WTC11 (cell line): Measurements from ENCODE around the gene MAP3K2. TPM values are rescaled to one million over a fixed set of nuclear protein-coding genes. Genes with fewer than 3 reads are reported as not detected.

Experiments
- ATAC-seq: fragments of 200-7000 bp; cut with Tn5 transposase; 2 replicates; pipeline ENCODE4 v1.10.0; 2021; ENCODE audit warnings: mild to moderate bottlenecking, moderate library complexity
- CTCF ChIA-PET: fragments of 300-600 bp; sonication (Branson Sonifier 250); formaldehyde crosslinking; loops from one replicate; lab custom pipeline; 2021; ENCODE audit warnings: antibody characterized with exemption; lab: Charles Lee
- POLR2A ChIA-PET: fragments of 350-600 bp; sonication (Branson Sonifier 250); formaldehyde crosslinking; loops from one replicate; lab custom pipeline; 2021; ENCODE audit warnings: antibody characterized with exemption; lab: Charles Lee
- DNase-seq: peaks from one replicate; pipeline ENCODE4 v3.0.0; 2021; ENCODE audit warnings: low spot score
- H3K27ac Mint-ChIP-seq: 2 replicates; pipeline ENCODE4 v1.8.0; 2021; ENCODE audit warnings: mixed read lengths
- H3K27me3 Mint-ChIP-seq: 2 replicates; pipeline ENCODE4 v1.8.0; 2021; ENCODE audit warnings: low read depth, mild to moderate bottlenecking, moderate library complexity, mixed read lengths
- H3K36me3 Mint-ChIP-seq: 2 replicates; pipeline ENCODE4 v1.8.0; 2021; ENCODE audit warnings: mixed read lengths
- H3K4me1 Mint-ChIP-seq: 2 replicates; pipeline ENCODE4 v1.8.0; 2022; ENCODE audit warnings: mixed read lengths
- H3K4me3 Mint-ChIP-seq: 2 replicates; pipeline ENCODE4 v1.8.0; 2021; ENCODE audit warnings: mild to moderate bottlenecking, moderate library complexity, mixed read lengths
- H3K9me3 Mint-ChIP-seq: 2 replicates; pipeline ENCODE4 v1.8.0; 2021; ENCODE audit warnings: mixed read lengths
- AR ChIP-seq: fragments of 250-450 bp; sonication (Bioruptor Pico); IDR thresholded peaks from 2 replicates; pipeline ENCODE4 v1.9.0; 2021; ENCODE audit warnings: mild to moderate bottlenecking
- ATF6 ChIP-seq: sonication (generic); formaldehyde crosslinking; IDR thresholded peaks from 2 replicates; pipeline ENCODE4 v1.8.1; 2023; ENCODE audit warnings: mild to moderate bottlenecking, missing genetic modification reagents
- CBFB ChIP-seq: sonication (generic); formaldehyde crosslinking; IDR thresholded peaks from 2 replicates; pipeline ENCODE4 v1.8.1; 2022; ENCODE audit warnings: mild to moderate bottlenecking, low read depth, missing genetic modification reagents
- CREB1 ChIP-seq: sonication (generic); formaldehyde crosslinking; IDR thresholded peaks from 2 replicates; pipeline ENCODE4 v1.8.0; 2023; ENCODE audit warnings: mild to moderate bottlenecking, missing genetic modification reagents
- E2F5 ChIP-seq: sonication (generic); formaldehyde crosslinking; IDR thresholded peaks from 2 replicates; pipeline ENCODE4 v1.8.1; 2022; ENCODE audit warnings: mild to moderate bottlenecking, moderate library complexity, missing genetic modification reagents
- ELF4 ChIP-seq: sonication (generic); formaldehyde crosslinking; IDR thresholded peaks from 2 replicates; pipeline ENCODE4 v1.8.1; 2022; ENCODE audit warnings: low read depth, mild to moderate bottlenecking, moderate library complexity, missing genetic modification reagents
- ESRRA ChIP-seq: sonication (generic); formaldehyde crosslinking; IDR thresholded peaks from 2 replicates; pipeline ENCODE4 v1.8.1; 2022; ENCODE audit warnings: mild to moderate bottlenecking, missing genetic modification reagents, borderline replicate concordance
- GRHL2 ChIP-seq: fragments of 250-450 bp; sonication (Bioruptor Pico); IDR thresholded peaks from 2 replicates; pipeline ENCODE4 v1.8.0; 2022; ENCODE audit warnings: mild to moderate bottlenecking, moderate library complexity; ENCODE audit not compliant: insufficient replicate concordance, severe bottlenecking
- GTF2I ChIP-seq: fragments of 250-450 bp; sonication (Bioruptor Pico); conservative IDR thresholded peaks from 2 replicates; pipeline ENCODE4 v1.4.0; 2021; ENCODE audit warnings: mild to moderate bottlenecking
- IRF1 ChIP-seq: sonication (generic); formaldehyde crosslinking; IDR thresholded peaks from 2 replicates; pipeline ENCODE4 v1.8.0; 2023; ENCODE audit warnings: missing genetic modification reagents
- JAZF1 ChIP-seq: fragments of 250-450 bp; sonication (Bioruptor Pico); IDR thresholded peaks from 2 replicates; pipeline ENCODE4 v1.9.0; 2021; ENCODE audit warnings: moderate library complexity, mild to moderate bottlenecking, inconsistent platforms
- JUN ChIP-seq: sonication (generic); formaldehyde crosslinking; IDR thresholded peaks from 2 replicates; pipeline ENCODE4 v1.8.0; 2023; ENCODE audit warnings: mild to moderate bottlenecking, missing genetic modification reagents
- MYBL2 ChIP-seq: sonication (generic); formaldehyde crosslinking; IDR thresholded peaks from 2 replicates; pipeline ENCODE4 v1.8.1; 2023; ENCODE audit warnings: mild to moderate bottlenecking, moderate library complexity, missing genetic modification reagents
- NFATC4 ChIP-seq: fragments of 250-450 bp; sonication (Bioruptor Pico); IDR thresholded peaks from 2 replicates; pipeline ENCODE4 v1.9.0; 2021; ENCODE audit warnings: mild to moderate bottlenecking
- SMAD3 ChIP-seq: sonication (generic); formaldehyde crosslinking; IDR thresholded peaks from 2 replicates; pipeline ENCODE4 v1.8.0; 2022; ENCODE audit warnings: missing genetic modification reagents, mild to moderate bottlenecking, borderline replicate concordance
- STAT6 ChIP-seq: sonication (generic); formaldehyde crosslinking; conservative IDR thresholded peaks from 2 replicates; pipeline ENCODE4 v1.8.1; 2023; ENCODE audit warnings: mild to moderate bottlenecking, low read depth, missing genetic modification reagents, moderate library complexity
- USF1 ChIP-seq: sonication (generic); formaldehyde crosslinking; IDR thresholded peaks from 2 replicates; pipeline ENCODE4 v1.8.0; 2022; ENCODE audit warnings: mild to moderate bottlenecking, missing genetic modification reagents
- total RNA-seq: library from RNA; stranded (reverse); gene quantifications from 3 replicates; pipeline ENCODE4 v1.2.3, GENCODE V29; 2021

MAP3K2 gene
- total RNA-seq, 1 experiment from 2014 or later = 26.9 TPM

GRCh38 chr2:127288274-127288673, 99.5 kb downstream of the MAP3K2 start:
- Mint-ChIP-seq H3K9me3 (peaks cover 14% of the 10 kb centered on the region), H3K4me3 (no peak overlapping the region), H3K27me3 (no peaks in the 10 kb centered on the region), H3K36me3 (peaks cover 82% of the 10 kb centered on the region), H3K27ac (no peak overlapping the region), H3K4me1 (peaks cover 8% of the 10 kb centered on the region)
- TF ChIP-seq ATF6 = no peak
- TF ChIP-seq GRHL2 = no peak
- TF ChIP-seq SMAD3 (CRISPR knock-in tag) = no peak
- no peak for TF ChIP-seq CREB1
- no peak for TF ChIP-seq CBFB (CRISPR knock-in tag)
- TF ChIP-seq JAZF1 = no peak
- TF ChIP-seq E2F5 (CRISPR knock-in tag) = no peak
- no peak for TF ChIP-seq ESRRA (CRISPR knock-in tag)
- TF ChIP-seq ELF4 (CRISPR knock-in tag) = no peak
- no peak for TF ChIP-seq IRF1 (CRISPR knock-in tag)
- no peak for TF ChIP-seq AR (CRISPR knock-in tag)
- TF ChIP-seq NFATC4 (CRISPR knock-in tag) = no peak
- no peak for TF ChIP-seq USF1 (CRISPR knock-in tag)
- TF ChIP-seq STAT6 (CRISPR knock-in tag) = no peak
- no peak for TF ChIP-seq MYBL2 (CRISPR knock-in tag)
- ChIA-PET POLR2A (no interaction called here), CTCF (no interaction called here)
- no peak for DNase-seq
- no peak for ATAC-seq

- DNase-seq = no peak
- POLR2A ChIA-PET = no interaction called here
- ATAC-seq = no peak
Observed at GRCh38 chr2:127283275-127283674, 104.5 kb downstream of the MAP3K2 start.

More at GRCh38 chr2:127283275-127283674, 104.5 kb downstream of the MAP3K2 start:
- CTCF ChIA-PET = no interaction called here
- peaks cover 86% of the 10 kb centered on the region for H3K36me3 Mint-ChIP-seq
- H3K27ac Mint-ChIP-seq = no peak overlapping the region
- no peaks in the 10 kb centered on the region for H3K4me1 Mint-ChIP-seq
- H3K27me3 Mint-ChIP-seq = no peaks in the 10 kb centered on the region
- TF ChIP-seq JUN (CRISPR knock-in tag) (no peak), GTF2I (CRISPR knock-in tag) (peak; percentile 63; the same call in 1 of the 2 replicates)
- peaks cover 16% of the 10 kb centered on the region for H3K9me3 Mint-ChIP-seq
- no peak overlapping the region for H3K4me3 Mint-ChIP-seq
